GM12892 (cell line): ENCODE measurements around the gene ADARB2.

ENCODE experiments used
- POLR2A ChIP-seq: IDR thresholded peaks from 2 replicates; pipeline ENCODE4 v1.6.1; 2011; ENCODE audit warnings: low read depth, low read length, control low read depth
- POLR2AphosphoS5 ChIP-seq: IDR thresholded peaks from 2 replicates; pipeline ENCODE4 v1.6.1; 2011; ENCODE audit warnings: low read depth, low read length, control low read depth

- no peak for TF ChIP-seq POLR2A
- TF ChIP-seq POLR2AphosphoS5 = no peak
Observed at GRCh38 chr10:1289591-1289990, 447.7 kb downstream of the ADARB2 start.
